Measurements from ENCODE around the gene BAIAP2. TPM values are rescaled to one million over a fixed set of nuclear protein-coding genes. Genes with fewer than 3 reads are reported as not detected.

Gene BAIAP2
- total and polyA plus RNA-seq, 2 of the 13 experiments (the other 11 are each of a cell fraction or from before 2014, with no cell fraction given): 22.5 to 24.0 TPM

DNA sequence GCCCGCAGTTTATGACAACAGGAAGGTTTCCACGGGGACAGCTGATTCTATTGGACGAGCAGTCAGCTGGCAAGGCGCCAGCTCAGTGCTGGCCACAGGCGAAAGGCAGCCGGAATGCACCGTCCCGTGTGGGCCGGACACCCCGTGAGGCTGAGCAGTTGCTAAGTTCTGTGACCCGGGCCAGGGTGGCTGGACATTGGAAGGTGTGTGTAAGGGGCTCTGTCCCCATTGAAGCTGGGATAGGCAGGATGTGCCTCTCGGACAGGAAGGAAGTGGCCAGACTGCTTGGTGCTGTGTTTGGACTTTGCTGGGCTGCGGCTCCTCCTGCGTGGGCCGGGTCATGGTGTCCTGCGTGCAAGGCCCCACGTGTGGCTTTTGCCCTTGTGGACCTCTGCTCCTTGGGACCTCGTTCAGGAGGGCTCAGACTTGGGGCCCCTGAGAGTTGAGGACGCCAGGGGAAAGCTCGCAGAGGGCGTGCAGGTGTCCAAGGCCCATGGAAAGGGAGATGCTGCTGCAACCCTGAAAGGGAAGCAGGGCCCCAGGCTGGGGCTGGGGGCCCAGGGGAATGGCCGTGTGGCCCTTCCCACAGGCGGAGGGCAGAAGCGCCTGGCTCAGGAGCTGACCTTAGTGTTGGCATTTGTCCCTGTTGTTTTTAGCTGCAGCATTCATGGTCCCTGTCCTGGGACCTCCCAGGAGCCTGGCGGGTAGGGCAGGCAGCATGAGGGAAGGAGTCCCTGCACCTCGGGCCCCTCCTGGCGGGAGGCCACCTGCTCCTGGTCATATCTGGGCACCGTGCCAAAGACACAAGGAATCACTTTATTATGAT is 10.0 kb downstream of the BAIAP2 start (continued):
- TF ChIP-seq ZNF230 (CRISPR knock-in tag; IDR thresholded peaks at IDR 0.05) (no peak), RFXAP (CRISPR knock-in tag; IDR thresholded peaks at IDR 0.05; ENCODE audit: borderline replicate concordance) (0 out of 2 replicates have a peak, but pooled peaks have one; percentile 16), ZNF780A (CRISPR knock-in tag; IDR thresholded peaks at IDR 0.05) (no peak), SMYD3 (CRISPR knock-in tag; IDR thresholded peaks at IDR 0.05) (no peak), MTF1 (CRISPR knock-in tag; IDR thresholded peaks at IDR 0.05) (no peak), ZNF562 (CRISPR knock-in tag; IDR thresholded peaks at IDR 0.05; ENCODE audit: borderline replicate concordance) (no peak), HHEX (CRISPR knock-in tag; IDR thresholded peaks at IDR 0.05) (no peak), HNRNPK (IDR thresholded peaks at IDR 0.05; ENCODE audit: low read depth, low read length, poor library complexity, severe bottlenecking) (no peak), SNAPC2 (CRISPR knock-in tag; IDR thresholded peaks at IDR 0.05) (0 out of 2 replicates have a peak, but pooled peaks have one; percentile 25), CHD2 (IDR thresholded peaks at IDR 0.05; ENCODE audit: low read depth, low read length) (no peak), PRMT3 (CRISPR knock-in tag; IDR thresholded peaks at IDR 0.05; ENCODE audit: borderline replicate concordance, low read depth) (no peak), MLLT10 (CRISPR knock-in tag; IDR thresholded peaks at IDR 0.05) (no peak), NRL (CRISPR knock-in tag; IDR thresholded peaks at IDR 0.05; ENCODE audit: borderline replicate concordance) (peak; percentile 51; the same call in 1 of the 2 replicates), CBX2 (IDR thresholded peaks at IDR 0.05; ENCODE audit: low read depth, low read length) (no peak), CBX2 (CRISPR knock-in tag; IDR thresholded peaks at IDR 0.05; ENCODE audit: low read depth) (no peak), SATB2 (CRISPR knock-in tag; IDR thresholded peaks at IDR 0.05) (no peak)
- TF ChIP-seq, protein P1, sequence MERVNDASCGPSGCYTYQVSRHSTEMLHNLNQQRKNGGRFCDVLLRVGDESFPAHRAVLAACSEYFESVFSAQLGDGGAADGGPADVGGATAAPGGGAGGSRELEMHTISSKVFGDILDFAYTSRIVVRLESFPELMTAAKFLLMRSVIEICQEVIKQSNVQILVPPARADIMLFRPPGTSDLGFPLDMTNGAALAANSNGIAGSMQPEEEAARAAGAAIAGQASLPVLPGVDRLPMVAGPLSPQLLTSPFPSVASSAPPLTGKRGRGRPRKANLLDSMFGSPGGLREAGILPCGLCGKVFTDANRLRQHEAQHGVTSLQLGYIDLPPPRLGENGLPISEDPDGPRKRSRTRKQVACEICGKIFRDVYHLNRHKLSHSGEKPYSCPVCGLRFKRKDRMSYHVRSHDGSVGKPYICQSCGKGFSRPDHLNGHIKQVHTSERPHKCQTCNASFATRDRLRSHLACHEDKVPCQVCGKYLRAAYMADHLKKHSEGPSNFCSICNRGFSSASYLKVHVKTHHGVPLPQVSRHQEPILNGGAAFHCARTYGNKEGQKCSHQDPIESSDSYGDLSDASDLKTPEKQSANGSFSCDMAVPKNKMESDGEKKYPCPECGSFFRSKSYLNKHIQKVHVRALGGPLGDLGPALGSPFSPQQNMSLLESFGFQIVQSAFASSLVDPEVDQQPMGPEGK (CRISPR knock-in tag; IDR thresholded peaks at IDR 0.05): peak; percentile 81
- TF ChIP-seq, protein P2, sequence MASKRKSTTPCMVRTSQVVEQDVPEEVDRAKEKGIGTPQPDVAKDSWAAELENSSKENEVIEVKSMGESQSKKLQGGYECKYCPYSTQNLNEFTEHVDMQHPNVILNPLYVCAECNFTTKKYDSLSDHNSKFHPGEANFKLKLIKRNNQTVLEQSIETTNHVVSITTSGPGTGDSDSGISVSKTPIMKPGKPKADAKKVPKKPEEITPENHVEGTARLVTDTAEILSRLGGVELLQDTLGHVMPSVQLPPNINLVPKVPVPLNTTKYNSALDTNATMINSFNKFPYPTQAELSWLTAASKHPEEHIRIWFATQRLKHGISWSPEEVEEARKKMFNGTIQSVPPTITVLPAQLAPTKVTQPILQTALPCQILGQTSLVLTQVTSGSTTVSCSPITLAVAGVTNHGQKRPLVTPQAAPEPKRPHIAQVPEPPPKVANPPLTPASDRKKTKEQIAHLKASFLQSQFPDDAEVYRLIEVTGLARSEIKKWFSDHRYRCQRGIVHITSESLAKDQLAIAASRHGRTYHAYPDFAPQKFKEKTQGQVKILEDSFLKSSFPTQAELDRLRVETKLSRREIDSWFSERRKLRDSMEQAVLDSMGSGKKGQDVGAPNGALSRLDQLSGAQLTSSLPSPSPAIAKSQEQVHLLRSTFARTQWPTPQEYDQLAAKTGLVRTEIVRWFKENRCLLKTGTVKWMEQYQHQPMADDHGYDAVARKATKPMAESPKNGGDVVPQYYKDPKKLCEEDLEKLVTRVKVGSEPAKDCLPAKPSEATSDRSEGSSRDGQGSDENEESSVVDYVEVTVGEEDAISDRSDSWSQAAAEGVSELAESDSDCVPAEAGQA (IDR thresholded peaks at IDR 0.05; ENCODE audit: low read depth): no peak
- TF ChIP-seq, protein P2 (CRISPR knock-in tag; IDR thresholded peaks at IDR 0.05; ENCODE audit: borderline replicate concordance): no peak
